ENCODE measurements around the gene ARMH3.
"Not testable (repeated sequence)": the region's sequence is repeated elsewhere in the genome, so short reads cannot be mapped to it uniquely, and the experiment has no call there.

Gene ARMH3

DNA sequence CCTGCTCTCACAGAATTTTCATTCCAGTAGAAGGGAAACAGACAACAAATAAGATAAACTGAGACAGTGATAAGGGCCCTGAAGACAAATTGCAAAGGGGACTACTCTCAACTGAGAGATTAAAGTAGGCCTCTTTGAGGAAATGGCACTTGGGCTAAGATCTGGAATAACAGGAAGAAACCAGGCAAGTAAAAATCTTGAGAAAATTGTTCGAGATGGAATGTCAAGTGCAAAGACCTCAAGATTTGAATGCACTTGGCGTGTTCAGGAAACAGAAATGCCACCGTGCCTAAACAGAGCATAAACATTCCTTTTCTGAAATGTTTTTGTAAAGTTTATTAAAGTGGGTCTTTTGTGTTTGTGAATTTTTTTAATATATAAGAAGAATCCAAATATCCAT is 10.7 kb downstream of the ARMH3 start:
- DNase-seq, result no peak

DNA sequence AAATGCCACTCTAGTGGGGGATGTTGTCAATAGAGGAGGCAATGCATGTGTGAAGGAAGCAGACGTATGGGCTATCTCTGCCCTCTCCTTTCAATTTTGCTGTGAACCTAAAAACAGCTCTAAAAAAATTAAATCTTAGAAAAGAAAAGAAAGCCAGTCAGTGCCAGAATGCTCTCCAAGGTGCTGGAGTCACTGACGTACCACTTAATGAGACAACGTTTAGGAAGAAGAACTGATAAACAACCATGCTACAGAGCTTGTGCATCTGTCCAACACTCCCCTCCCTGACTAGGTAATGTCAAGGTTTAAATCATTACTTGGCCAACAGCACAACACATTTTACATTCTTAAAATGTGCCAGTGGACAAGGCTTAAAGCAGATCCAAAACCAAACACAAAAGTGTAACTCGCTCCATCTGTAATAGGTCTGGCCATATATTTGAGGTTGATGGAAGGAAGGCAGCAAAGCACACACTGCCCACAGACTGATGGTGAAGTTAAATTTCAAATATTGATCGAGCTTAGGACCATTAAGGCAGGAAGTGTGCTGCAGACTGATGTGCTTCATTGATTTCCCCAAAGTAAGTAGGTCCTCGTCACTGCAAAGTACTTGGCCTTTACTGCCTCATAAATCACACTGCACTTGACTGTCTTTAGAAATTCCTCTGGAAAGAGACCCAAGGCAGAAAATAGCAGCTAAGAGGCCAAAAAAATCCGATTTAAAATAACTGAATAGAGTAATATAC is 15.5 kb downstream of the ARMH3 start:
- no peak for DNase-seq

DNA sequence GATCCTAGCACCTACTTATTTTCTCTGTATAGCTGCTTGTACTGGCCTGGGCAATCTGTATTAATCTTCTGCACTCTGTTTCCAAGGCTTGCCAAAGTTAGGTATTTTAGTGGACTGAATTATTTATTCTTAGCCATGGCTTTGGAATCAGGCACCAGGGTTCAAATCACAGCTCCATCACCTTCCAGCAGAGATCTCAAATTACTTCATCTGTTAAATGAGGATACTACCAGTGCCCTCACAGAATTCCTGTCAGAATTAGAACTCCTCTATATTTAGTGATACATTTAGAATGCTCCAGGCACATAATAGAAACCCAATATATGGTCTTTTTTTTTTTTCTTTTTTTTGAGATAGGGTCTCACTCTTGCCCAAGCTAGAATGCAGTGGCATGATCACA is 17.6 kb downstream of the ARMH3 start:
- no peak for DNase-seq

DNA sequence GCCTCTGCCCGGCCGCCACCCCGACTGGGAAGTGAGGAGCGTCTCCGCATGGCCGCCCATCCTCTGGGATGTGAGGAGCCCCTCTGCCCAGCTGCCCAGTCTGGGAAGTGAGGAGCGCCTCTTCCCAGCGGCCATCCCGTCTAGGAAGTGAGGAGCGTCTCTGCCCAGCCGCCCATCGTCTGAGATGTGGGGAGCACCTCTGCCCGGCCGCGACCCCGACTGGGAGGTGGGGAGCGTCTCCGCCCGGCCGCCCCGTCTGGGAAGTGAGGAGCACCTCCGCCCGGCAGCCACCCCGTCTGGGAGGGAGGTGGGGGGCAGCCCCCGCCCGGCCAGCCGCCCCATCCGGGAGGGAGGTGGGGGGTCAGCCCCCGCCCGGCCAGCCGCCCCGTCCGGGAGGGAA is 20.2 kb downstream of the ARMH3 start:
- DNase-seq, result not testable (repeated sequence)

DNA sequence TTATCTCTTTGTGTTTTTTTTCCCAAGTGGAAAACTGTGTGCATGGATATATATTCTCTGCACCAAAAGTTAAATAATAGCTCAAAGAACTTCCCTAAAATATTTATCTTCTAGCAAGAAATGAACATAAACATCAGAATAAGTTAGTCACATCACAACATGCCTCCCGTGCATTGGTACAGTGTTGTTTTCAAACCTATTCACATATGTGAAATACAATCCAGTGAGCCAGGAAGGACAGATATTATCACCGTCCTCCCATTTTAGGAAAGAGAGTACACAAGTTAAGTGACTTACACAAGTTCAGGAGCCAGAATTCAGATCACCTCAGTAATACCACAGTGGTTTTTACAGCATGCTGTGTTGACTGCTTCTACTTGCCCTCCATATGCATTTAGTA is 22.2 kb downstream of the ARMH3 start:
- DNase-seq, result no peak

DNA sequence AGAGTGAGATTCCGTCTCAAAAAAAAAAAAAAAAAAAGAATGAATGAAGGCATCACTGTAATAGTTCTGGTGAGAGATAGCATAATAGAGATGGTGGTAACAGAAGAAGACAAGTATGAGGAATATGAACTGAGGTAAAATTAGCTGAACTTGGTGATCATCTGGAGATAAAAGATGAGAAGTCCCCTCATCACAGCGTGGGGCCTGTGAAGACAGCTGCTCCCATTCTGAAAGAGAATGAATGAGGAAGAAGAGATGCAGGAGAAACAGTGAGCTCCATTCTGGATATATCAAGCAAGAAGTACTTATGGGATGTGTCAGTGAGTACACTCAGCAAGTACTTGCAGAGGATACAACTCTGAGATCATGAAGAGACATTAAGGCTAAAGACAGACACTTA is 28.7 kb downstream of the ARMH3 start:
- DNase-seq, result no peak

DNA sequence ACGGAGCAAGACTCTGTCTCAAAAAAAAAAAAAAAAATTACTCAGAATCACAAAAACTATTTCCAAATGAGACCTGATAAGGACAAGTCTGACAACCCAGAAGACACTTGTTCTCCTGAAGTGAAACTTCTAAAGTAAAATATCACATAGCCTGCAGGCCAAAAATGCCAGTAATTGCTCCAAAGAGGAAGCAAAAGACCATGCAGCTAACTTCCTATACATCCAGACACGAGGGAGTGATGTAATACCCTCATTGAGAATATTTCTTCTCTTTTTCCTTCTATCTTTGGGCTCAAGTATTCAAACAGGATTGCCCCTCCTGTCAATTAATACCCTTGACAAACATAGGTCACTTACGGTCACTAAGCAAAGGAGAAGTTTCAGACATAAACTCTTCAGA is 31.2 kb downstream of the ARMH3 start:
- no peak for DNase-seq

DNA sequence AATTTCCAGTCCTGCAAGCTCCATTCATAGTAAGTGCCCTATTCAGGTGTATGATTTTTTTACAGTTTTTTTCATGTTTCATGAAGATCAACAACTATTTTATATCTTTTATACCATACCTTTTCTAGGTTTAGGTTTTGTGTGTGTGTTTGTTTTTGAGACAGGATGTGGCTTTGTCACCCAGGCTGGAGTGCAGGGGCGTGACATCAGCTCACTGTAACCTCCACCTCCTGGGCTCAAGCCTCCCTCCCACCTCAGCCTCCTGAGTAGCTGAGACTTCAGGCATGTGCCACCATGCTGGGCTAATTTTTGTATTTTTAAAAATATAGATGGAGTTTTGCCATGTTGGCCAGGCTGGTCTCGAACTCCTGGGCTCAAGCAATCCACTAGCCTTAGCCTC is 35.0 kb downstream of the ARMH3 start:
- DNase-seq, result no peak

DNA sequence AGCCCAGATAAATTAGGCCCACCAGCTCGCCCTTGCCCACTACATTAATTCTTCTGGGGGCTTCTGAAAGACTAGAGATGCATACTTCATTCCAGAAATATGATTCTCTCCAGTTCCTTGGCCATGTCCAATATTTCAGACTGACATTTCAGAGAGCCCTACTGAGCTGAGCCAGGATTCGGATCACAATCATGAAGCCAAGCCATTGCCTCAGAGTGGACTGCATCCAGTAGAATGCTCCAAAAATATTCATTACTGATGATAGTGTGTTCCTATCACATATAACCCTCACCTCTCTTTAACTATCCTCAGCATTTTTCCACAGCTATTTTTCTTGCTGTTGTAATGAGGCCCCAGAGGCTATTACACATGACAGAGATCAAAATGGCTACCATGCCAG is 38.7 kb downstream of the ARMH3 start:
- no peak for DNase-seq

DNA sequence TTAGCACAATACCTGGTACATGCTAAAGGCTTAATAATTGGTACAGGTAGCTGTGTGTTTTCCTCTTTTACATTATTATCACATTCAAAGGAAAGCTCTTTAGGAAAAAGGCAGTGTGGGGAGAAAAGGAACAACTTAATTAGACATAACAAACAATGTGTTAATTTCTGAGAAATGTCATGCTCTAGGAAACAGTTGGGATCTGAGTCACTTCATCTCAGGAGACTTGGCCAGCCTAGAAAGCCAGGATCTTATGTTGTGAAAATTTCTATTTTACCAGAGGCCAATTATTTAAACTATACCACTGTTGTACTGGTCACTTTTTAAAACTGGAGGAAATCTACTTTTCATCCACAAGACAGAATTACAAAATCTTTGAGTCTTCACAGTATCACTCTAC is 39.6 kb downstream of the ARMH3 start:
- no peak for DNase-seq

DNA sequence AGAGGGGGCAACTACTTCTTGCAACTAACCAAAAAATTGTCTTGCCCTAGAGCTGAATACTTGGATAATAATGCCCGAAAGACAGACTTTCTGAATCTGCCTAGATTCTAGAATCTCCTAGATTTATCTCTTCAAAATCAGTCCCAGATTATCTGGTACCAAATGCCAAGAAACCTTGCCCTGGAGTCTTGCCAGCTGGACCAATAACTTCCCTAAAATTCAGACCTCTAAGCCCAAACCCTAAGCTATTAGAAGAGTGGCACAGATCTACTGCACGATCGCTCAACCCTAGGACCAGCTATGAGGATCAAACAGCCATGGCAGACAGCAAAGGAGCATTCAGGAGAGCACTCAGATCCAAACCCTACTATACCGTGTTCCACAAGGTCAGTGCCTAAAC is 45.0 kb downstream of the ARMH3 start:
- no peak for DNase-seq

DNA sequence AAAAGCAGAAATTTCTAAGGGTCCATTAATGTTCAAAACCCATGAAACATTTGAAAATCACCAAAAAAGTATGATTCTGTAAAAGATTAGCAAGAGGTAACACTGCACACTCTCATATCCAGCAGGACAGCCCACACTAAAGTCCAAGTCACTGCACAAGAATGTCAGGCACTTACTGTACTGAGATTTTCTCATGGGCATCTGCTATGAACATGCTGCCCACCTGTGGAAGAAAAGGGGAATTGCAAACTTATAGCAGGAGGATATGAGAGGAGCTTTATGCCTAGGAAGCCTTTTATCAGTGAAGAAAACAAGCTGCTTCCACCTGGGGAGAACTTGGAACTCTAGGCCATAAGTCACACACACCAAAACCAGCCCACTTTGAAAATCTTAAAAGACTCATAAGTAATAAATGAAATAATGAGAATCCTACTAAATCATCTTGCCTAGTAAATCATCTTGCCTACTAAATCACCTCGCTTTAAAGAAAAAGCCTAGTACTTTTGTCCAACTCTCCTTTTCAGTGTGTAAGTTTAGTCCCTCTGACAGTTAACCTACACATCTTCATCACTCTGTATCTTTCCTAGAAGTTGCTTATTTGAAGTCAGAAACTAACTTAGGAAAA is 46.1 kb downstream of the ARMH3 start:
- DNase-seq, result peak; percentile 78

DNA sequence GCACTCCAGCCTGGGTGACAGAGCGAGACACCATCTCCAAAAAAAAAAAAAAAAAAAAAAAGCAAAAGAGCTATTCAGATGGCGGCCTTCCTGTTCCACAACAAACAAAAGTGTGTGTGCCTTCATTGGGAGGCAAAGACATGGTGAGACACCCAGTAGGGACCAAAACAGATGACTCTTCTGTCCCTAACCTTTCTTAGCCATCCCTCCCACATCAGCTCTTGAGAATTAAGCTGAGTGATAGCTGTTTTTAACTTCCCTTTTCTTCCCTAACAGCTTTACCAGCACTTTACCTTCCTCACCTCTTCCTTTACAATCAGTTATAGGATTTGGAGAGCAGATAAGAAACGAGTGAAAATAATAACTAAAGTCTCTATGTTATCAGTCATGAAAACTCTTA is 48.2 kb downstream of the ARMH3 start:
- DNase-seq, result no peak

DNA sequence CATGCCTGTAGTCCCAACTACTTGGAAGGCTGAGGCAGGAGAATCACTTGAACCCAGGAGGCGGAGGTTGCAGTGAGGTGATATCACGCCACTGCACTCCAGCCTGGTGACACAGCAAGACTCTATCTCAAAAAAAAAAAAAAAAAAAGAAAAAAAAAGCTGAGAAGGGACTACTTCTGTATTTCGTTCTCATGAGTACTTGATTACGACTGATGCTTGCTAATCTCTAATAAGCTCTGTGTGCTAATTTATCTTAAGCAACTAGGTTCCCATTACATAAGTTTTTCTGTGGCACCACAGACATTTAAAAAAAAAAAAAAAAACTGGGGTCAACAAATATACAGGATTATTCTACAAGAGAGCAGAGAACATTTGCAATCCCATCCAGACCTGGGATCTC is 48.9 kb downstream of the ARMH3 start:
- not testable (repeated sequence) for DNase-seq

DNA sequence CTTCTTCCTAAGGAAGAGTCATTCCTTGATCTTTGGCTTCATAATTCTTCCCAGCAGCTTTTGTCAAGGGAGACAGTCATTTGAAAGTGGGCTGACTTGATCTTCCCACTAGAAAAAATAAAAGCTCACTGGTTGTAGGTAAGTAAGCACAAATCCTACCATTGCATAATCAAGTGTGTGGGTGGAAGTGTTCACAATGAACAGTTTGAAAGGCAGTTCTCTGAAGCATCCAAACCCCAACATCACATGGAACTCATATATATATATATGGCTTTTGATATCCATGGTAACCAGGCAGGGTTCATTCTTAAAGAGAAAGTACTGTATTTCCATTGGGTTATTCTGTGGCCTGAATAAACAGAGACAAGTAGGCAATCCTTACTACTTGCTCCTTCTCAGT is 51.6 kb downstream of the ARMH3 start:
- DNase-seq, result no peak

DNA sequence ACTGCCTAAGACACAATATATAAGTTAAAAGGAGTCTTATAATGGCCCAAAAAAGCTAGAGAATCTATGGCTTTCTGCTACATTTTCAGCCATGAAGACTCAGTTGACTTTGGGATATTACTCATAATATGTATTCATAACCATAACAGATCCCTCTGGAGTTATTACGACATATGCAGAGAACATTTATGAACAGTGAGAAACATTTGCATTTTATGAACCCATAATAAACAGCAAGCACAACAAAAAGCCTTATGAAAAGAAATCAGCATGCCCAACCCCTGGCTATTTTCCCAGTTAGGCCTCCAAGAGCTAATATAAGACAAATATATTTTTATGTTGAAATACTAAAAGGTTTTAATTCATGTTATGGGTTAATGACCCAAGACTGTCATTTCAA is 52.4 kb downstream of the ARMH3 start:
- no peak for DNase-seq

DNA sequence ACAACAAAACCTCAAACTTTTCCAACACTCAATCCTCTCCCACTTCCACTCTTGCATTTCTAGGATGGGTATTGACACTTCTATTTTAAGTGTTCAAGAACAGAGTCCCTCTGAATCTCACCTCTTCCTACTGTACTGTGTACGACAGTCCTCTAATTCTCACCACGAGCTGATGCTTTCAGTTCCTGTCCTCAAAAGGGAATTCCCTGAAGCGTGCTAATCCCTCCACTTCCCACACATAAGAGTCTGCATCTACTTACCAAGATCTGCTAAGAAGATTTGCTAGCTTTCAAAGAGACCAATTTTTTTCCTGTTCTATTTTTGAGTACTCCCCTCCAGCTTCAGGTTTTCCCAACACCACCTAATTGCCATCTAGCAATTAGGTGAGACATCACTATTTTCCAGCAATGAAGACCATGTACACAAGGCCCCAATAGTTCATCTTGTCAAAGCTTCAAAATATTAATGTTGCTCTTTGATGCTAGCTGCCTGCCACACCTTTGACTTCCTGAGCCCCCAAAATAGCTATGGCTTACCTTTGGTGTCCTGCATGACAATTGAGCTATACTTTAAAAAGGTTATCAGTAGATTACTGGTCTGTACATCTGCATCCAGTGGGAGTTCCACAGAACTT is 54.4 kb downstream of the ARMH3 start:
- DNase-seq, result peak; percentile 80

DNA sequence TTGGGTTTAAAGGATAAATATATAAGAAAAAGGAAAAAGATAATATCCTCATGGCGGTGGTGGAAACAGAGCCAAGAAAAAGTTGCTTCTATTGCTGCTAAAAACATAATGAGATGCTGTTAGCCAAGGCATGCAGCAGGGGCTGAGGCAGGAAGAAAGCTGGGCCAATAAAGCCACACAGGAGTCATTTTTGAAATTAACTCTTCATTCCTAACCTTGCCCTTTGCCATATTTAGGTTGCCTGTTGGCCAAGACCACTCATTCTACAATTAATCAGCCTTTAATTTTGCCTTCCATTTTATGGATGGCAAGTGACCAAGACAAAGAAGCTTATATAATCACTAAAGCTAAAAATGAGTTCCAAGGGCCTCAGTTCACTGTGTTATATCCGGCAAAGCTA is 58.2 kb downstream of the ARMH3 start:
- DNase-seq, result no peak

DNA sequence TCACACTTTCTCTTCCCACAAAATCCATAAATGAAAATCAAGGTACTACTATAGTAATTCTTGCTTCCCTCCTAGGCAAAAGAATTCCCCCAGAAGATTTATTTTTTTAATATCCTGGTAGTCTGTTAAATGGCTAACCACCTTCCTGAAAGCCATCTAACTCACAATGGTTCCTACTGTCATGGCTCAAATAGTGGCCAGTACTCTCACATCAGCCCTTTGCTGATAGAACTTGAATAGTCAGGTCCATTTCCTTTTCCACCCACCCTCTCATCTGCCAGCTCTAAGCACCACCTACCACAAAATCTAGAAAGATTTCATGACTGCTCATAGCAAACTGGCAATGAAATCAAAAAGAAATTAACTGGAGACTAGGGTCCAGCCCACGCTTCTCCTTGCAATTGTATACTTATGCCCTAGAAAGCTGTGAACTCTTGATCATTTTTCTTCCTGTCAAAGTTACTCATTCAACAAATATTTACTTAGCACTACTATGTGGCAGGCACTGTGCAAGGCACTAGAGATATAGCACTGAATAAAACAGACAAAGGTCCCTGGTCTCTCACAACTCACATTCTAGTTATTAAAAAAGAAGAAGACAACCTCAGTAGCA is 60.4 kb downstream of the ARMH3 start:
- DNase-seq, result no peak

DNA sequence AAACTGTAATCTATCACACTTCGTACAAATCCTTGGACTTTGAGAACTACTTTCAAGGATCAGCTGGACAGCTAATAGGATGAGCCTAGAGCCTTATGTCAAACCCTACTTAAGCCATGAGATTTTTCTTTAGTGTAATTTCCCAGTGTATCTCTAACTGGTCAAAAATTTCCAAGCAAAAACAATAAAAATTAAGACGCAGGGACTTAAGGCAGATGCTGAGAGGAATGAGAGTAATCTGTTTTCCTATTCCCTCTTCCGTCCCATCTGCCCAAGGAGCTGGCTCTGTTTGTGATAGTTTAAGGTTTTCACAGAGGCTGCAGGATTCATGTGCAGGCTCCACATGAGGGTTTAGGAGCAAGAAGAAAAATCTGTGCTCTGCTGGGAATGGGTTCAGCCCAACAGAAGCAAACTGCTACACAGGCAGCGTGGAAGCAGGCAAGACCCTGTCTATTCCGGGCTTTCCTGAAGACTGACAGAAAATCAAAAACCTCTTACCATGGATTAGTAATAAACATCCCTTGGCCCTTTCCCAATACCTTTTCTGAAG is 62.2 kb downstream of the ARMH3 start:
- peak; percentile 87 for DNase-seq

DNA sequence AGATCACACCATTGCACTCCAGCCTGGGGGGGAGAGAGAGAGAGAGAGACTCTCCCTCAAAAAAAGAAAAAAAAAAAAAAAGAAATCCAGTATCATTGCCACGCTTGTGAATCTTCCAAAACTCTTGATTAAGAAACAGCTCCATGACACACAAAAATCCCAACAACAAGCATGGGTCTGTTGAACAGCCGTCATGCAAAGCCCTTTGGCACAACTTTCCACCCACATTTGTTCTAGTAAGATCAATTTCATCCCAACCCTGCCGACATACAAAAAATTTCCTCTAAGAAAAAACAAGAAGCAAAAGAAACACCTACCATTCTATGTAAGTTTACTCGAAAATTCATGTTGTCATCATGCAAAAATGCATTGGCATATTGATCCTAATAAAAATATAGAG is 62.8 kb downstream of the ARMH3 start:
- DNase-seq, result peak; percentile 45

DNA sequence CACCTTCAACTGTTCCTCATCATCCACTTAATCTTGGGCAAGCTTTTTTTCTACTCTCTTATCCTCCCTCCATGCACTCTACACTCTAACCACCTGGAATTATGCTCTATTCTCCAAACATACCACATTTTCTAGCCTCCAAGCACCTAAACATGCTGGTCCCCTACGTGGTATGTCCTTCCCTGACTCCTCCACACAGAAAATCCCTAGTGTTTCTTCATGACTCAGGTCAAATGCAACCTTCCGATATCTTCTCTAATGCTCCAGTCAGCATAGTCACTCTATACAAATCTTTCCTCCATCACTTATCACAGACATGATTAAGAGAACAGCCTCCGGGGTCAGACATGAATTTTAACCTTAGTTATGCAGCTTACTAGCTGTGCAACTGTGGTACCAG is 68.8 kb downstream of the ARMH3 start:
- DNase-seq, result no peak

DNA sequence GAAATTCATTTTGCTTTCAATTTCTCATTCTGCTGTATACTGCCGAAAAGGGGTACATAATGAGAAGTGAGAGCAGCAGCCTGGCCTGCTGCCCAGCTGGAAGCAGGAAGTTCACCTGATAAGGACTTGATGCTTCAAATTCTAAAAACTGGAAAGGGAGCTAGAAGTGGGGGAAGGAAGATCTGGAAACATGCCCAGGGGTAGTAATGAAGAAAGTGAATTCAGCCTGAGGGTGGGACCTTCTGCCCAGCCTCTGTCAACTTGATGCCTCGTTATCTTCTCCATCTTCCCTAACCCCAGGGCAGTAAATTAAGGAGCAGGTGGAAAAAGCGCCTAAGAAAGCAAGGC is 69.4 kb downstream of the ARMH3 start:
- no peak for DNase-seq

DNA sequence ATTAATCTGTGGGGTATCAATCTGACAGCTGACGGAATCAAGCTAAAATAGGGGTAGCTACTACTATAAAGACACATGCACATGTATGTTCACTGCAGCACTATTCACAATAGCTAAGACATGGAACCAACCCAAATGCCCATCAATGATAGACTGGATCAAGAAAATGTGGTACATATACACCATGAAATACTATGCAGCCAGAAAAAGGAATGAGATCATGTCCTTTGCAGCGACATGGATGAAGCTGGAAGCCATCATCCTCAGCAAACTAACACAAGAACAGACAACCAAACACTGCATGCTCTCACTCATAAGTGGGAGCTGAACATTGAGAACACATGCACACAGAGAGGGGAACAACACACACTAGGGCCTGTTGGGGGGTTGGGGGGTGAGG is 75.3 kb downstream of the ARMH3 start:
- not testable (repeated sequence) for DNase-seq

Data from NCI-H82 (cell line).